GM19467 (cell line): ENCODE data around the gene FBRSL1.
"Not testable (repeated sequence)": the region's sequence is repeated elsewhere in the genome, so short reads cannot be mapped to it uniquely, and the experiment has no call there.

Experiments used
- ATAC-seq: cut with Tn5 transposase; IDR thresholded peaks from one replicate; pipeline ENCODE4 v1.9.1; 2021; ENCODE audit warnings: mild to moderate bottlenecking, moderate library complexity; ENCODE audit not compliant: unreplicated experiment

The FBRSL1 gene

DNA sequence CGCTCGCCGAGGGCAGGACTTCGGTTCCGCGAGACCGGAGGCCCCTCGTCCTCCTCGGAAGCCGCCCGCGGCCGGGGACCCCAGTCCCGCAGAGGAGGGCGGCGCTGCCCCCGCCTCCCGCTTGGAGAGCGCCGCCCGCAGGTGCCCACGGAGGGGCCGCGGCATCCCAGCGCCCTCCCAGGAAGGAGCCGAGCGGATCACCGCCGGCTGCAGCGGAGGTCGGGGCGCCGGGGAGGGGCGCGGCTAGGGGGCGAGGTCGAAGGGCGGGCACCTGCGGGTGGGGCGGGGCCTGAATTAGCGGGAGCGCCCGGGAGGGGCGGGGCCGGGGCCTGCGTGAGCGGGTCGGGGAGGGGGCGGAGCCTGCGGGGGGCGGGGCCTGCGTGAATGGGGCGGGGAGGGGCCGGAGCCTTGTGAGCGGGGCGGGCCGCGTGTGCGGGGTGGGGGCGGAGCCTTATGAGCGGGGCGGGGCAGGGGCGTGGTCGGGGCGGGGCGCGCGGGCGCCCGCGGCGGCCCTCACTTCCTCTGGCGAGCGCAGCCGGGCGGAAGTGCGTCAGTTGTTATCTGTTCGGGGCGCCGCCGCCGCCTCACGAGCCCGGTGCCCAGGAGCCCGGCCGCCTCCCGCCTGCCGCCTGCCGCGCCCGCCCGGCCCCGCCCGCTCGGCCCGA is at the start of gene FBRSL1:
FBRSL1 (plus strand) TSS at position 550 of the 665 bp plus-strand sequence.
- peak; percentile 45 for ATAC-seq

DNA sequence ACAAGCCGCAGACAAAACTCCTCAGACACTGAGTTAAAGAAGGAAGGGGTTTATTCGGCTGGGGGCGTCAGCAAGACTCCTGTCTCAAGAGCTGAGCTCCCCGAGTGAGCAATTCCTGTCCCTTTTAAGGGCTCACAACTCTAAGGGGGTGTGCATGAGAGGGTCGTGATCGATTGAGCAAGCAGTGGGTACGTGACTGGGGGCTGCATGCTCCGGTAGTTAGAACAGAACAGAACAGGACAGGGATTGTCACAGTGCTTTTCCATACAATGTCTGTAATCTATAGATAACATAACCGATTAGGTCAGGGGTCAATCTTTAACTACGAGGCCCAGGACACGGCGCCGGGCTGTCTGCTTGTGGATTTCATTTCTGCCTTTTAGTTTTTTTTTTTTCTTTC is 49.5 kb upstream of the FBRSL1 start:
- ATAC-seq, result not testable (repeated sequence)

DNA sequence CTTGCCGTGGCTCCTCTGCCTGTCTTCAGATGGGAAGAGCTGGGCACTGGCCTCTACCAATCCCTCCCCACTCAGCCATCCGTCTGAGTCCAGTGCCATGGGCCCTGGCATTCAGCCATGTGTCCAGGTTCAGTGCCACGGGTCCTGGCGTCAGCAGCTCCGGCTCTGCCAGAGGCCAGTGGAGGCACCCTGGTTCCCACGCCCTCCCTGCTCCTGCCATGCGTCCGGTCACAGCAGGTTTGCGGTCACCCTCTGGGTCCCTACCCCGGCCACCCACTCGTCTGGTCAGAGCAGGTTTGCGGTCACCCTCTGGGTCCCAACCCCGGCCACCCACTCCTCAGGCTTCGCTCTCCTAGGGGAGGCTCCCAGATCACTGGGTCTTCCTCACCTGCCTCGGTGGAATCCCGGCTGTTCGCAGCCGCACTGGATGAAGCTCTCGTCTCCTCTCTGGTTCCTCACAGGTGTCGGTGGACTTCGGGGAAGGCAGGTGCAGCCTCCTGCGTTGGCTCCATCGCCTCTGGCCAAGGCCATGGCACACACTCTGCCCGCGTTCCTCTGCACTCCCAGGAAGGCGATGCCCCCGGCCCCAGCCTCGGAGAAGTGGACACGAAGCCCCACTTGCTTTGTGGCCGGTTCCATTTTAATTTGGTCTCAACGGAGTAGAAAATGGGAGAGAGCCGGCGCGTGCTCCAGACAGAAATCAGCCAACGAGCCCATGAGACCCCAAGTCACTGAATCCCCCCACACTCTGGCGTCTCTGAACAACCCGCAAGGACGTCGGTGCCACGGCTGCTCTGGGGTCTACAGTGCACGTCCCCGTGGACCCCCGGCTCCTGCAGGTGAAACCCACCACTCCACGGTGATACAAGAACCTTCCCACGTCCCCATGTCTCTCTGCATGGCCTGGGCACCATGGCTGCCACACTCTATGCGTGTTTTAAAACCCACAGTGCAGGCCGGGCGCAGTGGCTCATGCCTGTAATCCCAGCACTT is 47.8 kb upstream of the FBRSL1 start:
- ATAC-seq, result no peak

DNA sequence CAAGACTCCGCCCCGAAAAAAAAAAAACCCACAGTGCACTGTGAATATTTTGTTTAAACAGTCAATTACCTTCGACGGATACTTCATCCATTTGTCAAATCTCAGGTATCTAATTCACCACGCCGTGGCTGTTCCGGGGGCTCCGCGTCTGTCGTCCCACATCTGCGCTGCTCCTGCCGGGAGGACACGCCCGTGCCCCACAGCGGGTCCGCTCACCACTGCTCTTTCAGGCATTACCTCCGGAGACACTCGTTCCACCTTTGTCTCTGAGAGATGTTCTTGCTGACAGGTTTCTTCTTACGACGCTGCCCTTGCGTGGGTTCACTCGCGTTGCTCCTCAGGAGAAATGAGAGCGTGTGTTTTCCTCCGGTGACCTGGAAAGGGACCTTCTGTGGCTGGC is 46.9 kb upstream of the FBRSL1 start:
- ATAC-seq, result no peak

DNA sequence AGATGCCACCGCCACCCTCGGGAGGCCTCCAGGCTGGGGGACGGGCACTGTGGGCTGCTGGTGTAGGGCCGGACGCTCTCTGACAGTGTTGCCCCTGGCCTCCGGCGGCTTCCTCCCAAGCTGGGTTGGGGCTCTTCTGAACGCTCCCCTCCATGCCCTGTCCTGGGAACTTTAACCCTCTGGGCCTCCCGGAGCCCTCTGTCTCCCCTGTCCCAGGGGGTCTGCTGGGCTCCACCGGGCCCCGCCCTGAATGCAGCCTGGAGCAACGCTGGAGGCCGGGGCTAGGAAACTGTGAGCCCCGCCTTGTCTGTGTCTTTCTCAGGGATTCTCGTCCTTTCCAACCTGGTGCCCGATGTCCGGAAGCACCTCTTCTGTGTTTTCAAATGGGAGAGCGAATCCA is 45.7 kb upstream of the FBRSL1 start:
- ATAC-seq, result no peak

DNA sequence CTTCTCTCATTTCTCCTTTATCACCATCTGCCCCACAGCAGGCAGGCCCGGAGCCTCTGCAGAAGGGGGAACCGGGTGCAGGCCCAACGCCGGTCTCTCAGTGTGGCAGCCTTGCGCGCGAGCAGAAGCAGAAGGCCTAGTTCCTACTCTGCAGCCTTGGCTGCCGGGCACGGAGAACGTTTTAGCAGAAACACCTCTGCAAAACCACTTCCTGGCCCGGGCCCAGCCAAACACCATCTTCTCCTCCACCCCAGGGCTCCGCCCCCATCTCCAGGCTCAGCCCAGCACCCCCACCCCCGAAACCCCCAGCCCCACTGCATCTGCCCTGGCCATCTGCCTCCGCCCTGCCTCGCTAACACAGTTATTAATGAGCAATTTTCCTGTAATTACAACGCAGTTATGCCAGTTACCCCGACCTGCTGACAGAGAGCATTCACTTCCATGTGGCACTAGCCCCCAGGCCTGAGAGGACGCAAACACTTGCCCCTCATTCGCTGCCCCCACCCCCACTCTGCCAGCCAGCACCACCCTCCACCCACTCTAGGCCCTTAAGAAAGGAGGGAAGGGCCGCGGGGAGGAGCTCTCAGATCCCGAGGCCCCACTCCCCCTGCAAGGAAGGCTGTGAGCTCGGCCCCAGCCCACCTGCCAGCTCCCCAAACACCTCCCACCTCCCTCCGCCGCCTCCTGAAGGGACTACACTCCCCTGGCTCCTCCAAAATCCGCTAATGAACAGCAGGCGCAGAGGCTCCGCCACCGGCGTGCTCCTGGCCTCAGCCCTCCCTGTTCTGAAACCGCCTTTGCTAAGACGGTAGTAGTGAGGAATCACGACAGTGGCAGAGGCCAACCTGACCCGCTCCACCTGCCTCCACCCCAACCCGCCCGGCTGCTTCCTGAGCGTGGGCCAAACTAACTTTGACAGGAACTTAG is 44.7 kb upstream of the FBRSL1 start:
- peak; percentile 53 for ATAC-seq

DNA sequence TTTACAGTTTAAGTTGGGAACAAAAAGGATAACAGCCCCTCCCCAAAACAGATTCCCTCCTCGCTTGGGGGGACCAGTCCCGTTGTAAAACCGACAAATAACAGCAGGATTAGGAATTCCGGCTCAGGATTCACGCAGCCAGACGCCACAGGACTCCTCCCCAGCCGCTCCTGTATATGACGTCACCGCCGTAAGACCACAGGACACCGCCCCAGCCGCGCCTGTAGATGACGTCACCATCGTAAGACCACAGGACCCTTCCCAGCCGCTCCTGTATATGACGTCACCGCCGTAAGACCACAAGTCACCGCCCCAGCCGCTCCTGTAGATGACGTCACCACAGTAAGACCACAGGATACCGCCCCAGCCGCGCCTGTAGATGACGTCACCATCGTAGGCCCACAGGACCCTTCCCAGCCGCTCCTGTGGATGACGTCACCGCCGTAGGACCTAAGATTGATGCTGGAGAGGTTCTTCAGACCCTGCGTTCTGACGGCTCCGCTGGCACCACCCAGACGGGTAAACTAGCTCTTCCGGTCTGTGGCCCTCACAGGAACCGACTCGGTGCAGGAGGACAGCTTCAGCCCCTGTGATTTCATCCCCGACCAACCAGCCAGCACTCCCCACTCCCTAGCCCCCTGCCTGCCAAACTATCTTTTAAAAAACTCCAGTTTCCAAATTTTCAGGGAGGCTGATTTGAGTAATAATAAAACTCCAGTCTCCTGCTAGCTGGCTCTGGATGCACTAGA is 43.9 kb upstream of the FBRSL1 start:
- ATAC-seq, result no peak

DNA sequence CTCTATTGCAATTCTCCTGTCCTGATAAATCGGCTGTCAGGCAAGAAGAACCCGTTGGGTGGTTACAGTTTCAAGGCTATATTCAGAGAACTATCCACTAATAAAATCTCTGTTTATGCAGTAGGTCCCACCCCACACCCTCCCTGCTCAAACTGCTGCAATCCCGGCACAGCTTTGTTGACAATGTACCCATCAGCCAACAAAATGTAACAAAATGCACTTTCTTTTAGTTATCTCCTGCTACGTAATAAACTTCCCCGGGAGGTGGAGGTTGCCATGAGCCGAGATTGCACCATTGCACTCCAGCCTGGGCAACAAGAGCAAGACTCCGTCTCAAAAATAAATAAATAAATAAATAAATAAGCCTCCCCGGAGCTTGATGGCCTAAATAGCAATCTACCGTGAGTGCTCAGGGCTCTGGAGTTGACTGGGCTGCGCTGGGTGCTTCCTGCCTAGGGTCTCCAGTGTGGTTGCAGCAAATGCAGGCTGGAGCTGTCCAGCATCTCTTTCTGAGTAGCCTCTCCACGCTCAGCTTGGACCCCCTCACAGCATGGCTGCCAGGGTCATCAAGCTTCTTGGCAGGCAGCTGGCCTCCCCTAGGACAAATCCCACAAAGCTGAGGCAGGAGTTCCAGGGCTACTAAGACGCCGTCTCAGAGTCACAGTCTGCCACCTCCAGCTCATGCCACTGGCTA is 43.2 kb upstream of the FBRSL1 start:
- ATAC-seq, result no peak

DNA sequence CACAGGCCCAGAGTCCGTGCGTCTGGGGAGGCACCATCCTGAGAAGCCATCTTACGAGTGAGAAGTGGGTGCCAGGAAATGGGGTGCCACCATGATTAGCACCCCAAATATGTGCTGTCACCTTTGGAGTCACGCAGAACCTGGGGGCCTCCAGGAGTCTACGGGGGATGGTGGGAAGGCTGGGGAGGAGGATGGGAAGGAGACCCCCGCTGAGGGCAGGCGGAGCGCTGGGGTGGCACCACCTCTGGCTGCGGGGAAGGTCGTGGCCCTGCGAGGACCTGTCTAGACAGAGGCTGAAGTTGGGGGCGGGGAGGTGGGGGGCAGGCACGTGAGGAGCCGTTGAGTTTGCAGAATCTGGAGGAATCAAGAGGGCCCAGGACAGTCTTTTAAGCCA is 42.6 kb upstream of the FBRSL1 start:
- no peak for ATAC-seq

DNA sequence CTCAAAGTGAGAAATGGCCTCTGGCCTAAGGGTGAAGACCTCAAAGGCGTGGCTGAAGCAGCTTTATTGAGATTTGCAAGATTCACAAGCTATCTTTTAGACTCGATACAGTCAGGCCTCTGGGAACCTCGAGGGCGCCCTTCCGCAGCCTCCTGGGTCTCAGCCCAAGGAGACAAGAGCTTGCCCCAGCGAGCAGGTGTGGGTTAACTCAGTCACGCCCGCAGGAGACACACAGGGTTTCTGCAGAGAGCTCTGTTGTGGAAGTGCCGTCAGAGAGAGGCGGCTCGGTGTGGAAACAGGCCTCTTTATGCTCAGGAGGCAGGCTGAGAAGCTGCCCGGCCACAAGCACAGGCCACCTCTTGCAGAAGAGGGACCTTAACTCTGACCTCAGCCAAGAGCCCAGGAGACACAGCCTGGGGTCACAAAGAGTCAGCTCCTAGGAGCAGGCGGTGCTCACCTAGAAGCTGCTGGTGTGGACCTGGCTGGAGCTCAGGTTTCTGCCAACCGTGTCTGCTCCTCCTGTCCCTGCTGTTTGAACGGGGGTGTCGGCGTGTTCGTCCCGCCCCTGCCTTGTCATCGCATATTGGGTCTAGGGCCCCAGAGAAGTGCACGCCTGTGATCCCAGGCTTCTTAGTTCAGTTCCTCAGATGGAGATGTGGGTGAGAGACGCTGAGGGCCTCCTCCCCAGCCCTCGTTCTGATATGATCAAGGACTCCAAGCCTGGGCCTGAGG is 42.1 kb upstream of the FBRSL1 start:
- no peak for ATAC-seq

DNA sequence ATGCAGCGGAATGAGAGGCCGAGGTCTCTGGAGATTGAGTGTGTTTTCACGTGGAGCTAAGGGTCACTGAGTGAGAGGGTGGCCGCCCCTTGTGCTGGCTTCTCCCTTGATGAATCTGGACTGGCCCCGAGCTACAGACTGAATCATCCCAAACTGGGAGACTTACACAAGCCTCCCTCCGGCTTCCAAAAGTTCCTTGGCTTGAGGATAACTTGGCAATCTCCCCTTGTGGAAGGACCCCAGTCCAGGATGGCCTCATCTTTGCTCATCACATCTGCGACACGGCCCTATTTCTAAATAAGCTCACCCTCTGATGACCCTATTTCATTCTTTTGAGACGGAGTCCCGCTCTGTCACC is 41.5 kb upstream of the FBRSL1 start:
- ATAC-seq, result no peak

DNA sequence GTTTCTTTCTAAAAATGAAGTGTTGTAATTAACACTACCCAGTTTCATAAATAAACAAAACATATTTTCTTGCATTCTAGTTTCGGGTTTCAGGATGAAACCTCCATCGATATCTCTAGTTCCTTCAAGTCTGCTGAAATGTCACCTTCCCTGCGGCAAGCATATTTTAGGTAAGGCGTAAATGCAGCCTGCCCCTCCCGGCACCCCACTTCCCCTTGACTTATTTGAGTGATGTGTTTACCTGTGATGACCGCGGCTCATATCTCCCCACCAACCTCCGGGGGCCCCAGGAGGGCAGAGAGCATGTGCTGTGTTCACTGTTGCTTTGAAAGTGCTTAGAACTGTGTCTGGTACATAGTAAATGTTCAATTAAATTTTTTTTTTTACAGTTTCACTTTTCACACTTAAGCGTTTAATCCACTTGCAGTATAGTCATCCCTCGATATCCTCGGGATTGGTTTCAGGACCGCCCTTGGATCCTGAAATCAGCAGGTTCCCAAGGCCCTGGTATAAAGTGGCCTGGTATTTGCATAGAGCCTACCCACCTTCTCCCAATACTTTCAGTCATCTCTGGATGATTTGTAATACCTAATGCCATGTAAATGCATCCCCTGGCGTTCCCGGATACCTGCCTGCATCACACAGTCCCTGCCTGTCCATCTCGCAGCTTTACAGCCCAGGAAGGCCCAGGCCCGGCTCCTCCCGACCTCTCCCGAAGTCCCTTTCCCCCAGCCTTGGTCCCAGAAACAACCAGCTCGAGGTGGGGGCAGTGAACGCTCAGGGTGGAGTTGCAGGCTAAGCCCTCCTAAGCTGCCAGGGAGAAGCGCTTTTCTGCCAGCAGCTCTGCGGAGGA is 40.2 kb upstream of the FBRSL1 start:
- ATAC-seq, result peak; percentile 62

DNA sequence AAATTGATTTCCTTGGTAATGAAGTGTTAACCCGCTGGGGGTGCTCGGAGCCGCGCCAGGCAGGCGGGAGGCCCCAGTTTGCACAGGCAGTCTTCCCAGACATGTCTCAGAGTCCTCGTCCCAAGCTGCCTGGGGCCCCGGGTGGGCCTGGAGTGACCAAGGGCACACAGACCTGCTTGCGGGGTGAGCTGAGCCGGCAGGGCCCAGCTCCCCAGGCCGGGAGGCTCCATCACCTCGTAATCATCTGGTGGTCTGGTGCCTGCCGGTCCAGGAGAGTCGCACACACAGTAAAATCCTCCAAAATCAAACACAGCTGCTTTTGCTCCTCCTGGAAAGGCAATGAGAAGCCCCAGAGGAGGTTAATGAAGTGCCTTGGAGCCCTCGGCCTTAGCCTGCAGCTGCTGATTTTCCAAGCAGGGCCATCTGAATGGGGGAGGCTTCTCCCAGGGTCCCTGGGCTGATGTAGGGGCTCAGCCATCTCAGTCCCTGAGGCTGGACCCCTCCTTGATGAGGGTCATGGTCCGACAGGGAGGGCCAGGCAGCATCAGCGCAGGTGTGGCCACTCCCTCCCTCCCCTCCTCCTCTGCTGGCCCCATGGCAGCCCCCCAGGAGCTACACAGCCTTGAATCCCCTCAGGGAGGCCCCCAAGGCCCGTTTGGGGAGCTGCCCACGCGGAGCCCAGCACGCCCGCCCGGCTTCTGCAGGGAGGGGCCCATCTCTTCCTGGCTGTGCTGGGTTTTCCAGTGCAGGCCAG is 39.4 kb upstream of the FBRSL1 start:
- ATAC-seq, result no peak

DNA sequence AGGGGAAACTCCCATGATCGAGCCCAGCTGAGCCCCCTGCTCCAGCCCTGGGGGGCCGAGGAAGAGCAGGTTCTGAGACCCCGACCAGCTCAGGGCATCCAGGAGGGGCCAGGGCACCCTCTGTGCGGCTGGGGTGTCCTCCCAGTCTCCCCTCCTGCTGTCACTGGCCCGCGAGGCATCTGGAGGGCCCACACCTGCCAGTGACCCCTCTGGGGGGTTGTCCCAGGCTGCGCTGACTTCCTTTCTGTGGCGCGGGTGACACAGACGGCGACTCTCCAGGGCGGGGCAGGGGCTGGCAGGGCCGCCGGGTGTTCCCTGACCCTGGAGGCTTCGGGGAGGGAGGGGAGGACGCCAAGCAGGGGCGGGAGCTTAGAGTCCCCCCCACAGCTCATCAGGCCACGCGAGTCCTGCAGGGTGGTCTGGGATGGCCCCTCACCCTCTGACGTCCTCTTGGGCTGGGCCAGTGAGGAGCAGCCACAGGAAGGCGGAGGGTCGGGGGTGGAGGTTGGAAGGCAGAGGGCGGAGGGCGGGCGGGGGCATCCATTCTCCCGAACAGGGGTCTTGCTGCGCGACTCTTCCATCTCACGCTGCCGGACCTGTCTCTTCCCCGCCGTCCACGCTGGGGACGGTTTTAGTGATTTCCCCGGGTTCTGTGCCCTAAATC is 38.6 kb upstream of the FBRSL1 start:
- ATAC-seq, result no peak

DNA sequence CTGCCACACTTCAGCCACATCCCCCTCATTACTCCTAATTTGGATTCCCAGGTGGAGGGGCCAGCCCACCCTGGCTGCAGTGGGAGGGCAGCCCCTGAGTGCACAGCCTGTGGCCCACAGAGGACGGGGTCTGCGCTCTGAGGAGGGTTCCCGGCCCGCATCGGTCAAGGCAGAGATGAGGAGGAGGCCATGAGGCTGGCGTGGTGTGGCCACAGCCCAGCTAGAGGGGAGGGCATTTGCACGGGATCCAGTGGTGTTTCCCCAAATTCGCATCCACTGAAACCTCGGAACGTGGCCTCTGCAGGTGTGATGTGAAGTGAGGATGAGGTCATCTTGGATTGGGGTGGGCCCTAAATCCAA is 38.1 kb upstream of the FBRSL1 start:
- no peak for ATAC-seq

DNA sequence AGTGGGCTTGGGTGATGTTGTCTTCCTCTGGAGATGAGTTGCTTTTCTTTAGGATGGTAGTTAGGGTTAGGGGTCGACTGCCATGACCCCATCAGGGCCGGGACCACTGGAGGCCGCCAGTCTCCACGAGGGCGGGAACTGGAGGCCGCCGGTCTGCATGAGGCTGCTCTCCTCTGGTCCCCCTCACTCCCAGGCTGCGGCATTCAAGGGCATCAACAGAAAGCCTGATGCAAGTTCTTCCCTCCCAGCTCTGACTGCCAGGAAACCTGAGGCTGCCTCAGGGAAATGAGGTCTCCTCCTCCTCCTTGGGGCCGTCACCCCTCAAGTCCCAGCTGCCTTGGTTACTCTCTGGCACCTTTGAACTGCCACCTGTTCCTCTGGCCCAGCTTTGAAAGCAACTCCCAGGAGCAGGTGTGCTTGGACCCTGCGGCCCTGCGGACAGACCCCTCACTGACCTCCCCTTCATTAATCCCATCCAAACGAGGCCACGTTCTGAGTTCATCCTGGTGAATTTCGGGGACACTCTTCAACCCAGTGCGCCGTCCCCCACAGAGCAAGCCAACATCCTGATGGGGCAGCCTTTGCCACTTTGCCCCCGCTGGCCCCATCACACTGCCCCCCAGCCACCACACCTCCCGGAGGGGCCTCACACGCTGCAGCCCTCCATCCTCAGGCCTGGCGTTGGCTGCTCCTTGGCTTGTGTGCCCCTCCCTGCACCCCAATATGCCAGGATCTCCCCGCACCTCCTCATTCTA is 37.2 kb upstream of the FBRSL1 start:
- ATAC-seq, result no peak
